Left renal cortex interstitium (tissue), 4 donors: ENCODE measurements around the gene FETUB. TPM values are rescaled to one million over a fixed set of nuclear protein-coding genes. Genes with fewer than 3 reads are reported as not detected.
A peak's percentile ranks its signal among the peaks of the same experiment; 100 is the strongest.

Source experiments
- DNase-seq, 4 donors: peaks; one replicate each; pipeline ENCODE4 v3.0.0-alpha.2; 2013; ENCODE audit warnings: low read depth in 4 of 4, low spot score in 2 of 4, missing footprints in 1 of 4
- polyA plus RNA-seq, 4 donors: library from polyadenylated mRNA; unstranded; fragments of 120-200 nt; gene quantifications; one replicate each; pipeline ENCODE4 v1.2.1, GENCODE V29; 2013; ENCODE audit not compliant: insufficient read length in 4 of 4

FETUB gene
- polyA plus RNA-seq, 4 donors: 0.33 to 0.65 (median 0.48) TPM; not detected in 1

GRCh38 chr3:186612721-186613636, 27.2 kb upstream of the FETUB start, which contains the start of gene AHSG:
AHSG (plus strand) TSS chr3:186613060; CDS start chr3:186613142, 82 bp downstream.
- no peak for DNase-seq

GRCh38 chr3:186613637-186614265, 26.4 kb upstream of the FETUB start:
- DNase-seq: no peak

- no peak for DNase-seq
Observed at GRCh38 chr3:186614266-186614596, 26.0 kb upstream of the FETUB start.

GRCh38 chr3:186614597-186615483, 25.4 kb upstream of the FETUB start:
- peak; percentile 42 to 71 (median 58) for DNase-seq

GRCh38 chr3:186616299-186616617, 23.9 kb upstream of the FETUB start:
- DNase-seq: no peak

- DNase-seq: peak in 2 of 4 donors; percentile 49 to 52
Observed at GRCh38 chr3:186617036-186617946, 22.9 kb upstream of the FETUB start.

GRCh38 chr3:186618318-186618938, 21.8 kb upstream of the FETUB start:
- no peak for DNase-seq

GRCh38 chr3:186619787-186620212, 20.4 kb upstream of the FETUB start:
- DNase-seq: no peak

GRCh38 chr3:186620213-186621092, 19.7 kb upstream of the FETUB start:
- no peak for DNase-seq

- DNase-seq: no peak
Observed at GRCh38 chr3:186621894-186622650, 18.1 kb upstream of the FETUB start.

- DNase-seq: no peak
Observed at GRCh38 chr3:186622651-186623310, 17.4 kb upstream of the FETUB start.

- DNase-seq: no peak
Observed at GRCh38 chr3:186624598-186624997, 15.6 kb upstream of the FETUB start.

- DNase-seq: no peak
Observed at GRCh38 chr3:186625600-186626042, 14.6 kb upstream of the FETUB start.

- no peak for DNase-seq
Observed at GRCh38 chr3:186626254-186626847, 13.8 kb upstream of the FETUB start.

- no peak for DNase-seq
Observed at GRCh38 chr3:186627852-186628414, 12.3 kb upstream of the FETUB start.

GRCh38 chr3:186628756-186629155, 11.4 kb upstream of the FETUB start:
- no peak for DNase-seq
